ENCODE measurements around the gene SLC38A4.

Gene SLC38A4

GRCh38 chr12:46792925-46793324 is 32.9 kb downstream of the SLC38A4 start:
- no peak for TF ChIP-seq CTCF (IDR thresholded peaks at IDR 0.05; ENCODE audit: low read depth, low read length, missing control alignments)

GRCh38 chr12:46790066-46790465 is 35.7 kb downstream of the SLC38A4 start:
- DNase-seq (ENCODE audit: low read depth) = no peak
- no peak for TF ChIP-seq CTCF (IDR thresholded peaks at IDR 0.05; ENCODE audit: low read depth, low read length, missing control alignments)
- H3K4me3 ChIP-seq (ENCODE audit: low read depth, low read length) = no peak overlapping the region

More at GRCh38 chr12:46792925-46793324, 32.9 kb downstream of the SLC38A4 start:
- no peak overlapping the region for H3K4me3 ChIP-seq (ENCODE audit: low read depth, low read length)
- no peak for DNase-seq (ENCODE audit: low read depth)

- no peak for DNase-seq (ENCODE audit: low read depth)
- TF ChIP-seq CTCF (IDR thresholded peaks at IDR 0.05; ENCODE audit: low read depth, low read length, missing control alignments) = no peak
Measured at GRCh38 chr12:46788072-46788887, 37.5 kb downstream of the SLC38A4 start.

GRCh38 chr12:46787496-46788055 is 38.2 kb downstream of the SLC38A4 start:
- TF ChIP-seq CTCF (IDR thresholded peaks at IDR 0.05; ENCODE audit: low read depth, low read length, missing control alignments) = no peak
- H3K4me3 ChIP-seq (ENCODE audit: low read depth, low read length) = no peak overlapping the region
- no peak for DNase-seq (ENCODE audit: low read depth)

More at GRCh38 chr12:46788072-46788887, 37.5 kb downstream of the SLC38A4 start:
- H3K4me3 ChIP-seq (ENCODE audit: low read depth, low read length) = no peak overlapping the region

GRCh38 chr12:46786774-46787173 is 39.0 kb downstream of the SLC38A4 start:
- DNase-seq (ENCODE audit: low read depth) = no peak
- no peak overlapping the region for H3K4me3 ChIP-seq (ENCODE audit: low read depth, low read length)
- TF ChIP-seq CTCF (IDR thresholded peaks at IDR 0.05; ENCODE audit: low read depth, low read length, missing control alignments) = no peak

GRCh38 chr12:46785382-46785781 is 40.4 kb downstream of the SLC38A4 start:
- no peak for TF ChIP-seq CTCF (IDR thresholded peaks at IDR 0.05; ENCODE audit: low read depth, low read length, missing control alignments)

More at GRCh38 chr12:46785382-46785781, 40.4 kb downstream of the SLC38A4 start:
- H3K4me3 ChIP-seq (ENCODE audit: low read depth, low read length) = no peak overlapping the region
- DNase-seq (ENCODE audit: low read depth) = no peak
